Neural progenitor cell (in vitro differentiated cells): ENCODE data around the gene RAB27A. TPM values are rescaled to one million over a fixed set of nuclear protein-coding genes. Genes with fewer than 3 reads are reported as not detected.

ENCODE experiments used
- DNase-seq: peaks from one replicate; pipeline ENCODE4 v3.0.0-alpha.2; 2016; ENCODE audit warnings: low spot score
- H2AFZ ChIP-seq: fragments of 200-600 bp; sonication (generic); replicated peaks from 2 replicates; pipeline ENCODE4 v1.6.1; 2016; ENCODE audit warnings: antibody characterized with exemption
- H3F3A ChIP-seq: fragments of 200-600 bp; sonication (generic); 2 replicates; pipeline ENCODE4 v1.6.1; 2016; ENCODE audit warnings: antibody characterized with exemption, low read depth
- H3K27ac ChIP-seq: fragments of 200-600 bp; sonication (generic); 2 replicates; pipeline ENCODE4 v1.5.1; 2016; ENCODE audit warnings: mild to moderate bottlenecking
- H3K27me3 ChIP-seq: fragments of 200-600 bp; sonication (generic); 2 replicates; pipeline ENCODE4 v1.6.1; 2016; ENCODE audit warnings: mild to moderate bottlenecking, moderate library complexity
- H3K36me3 ChIP-seq: fragments of 200-600 bp; sonication (generic); 2 replicates; pipeline ENCODE4 v1.5.1; 2016
- H3K4me1 ChIP-seq: fragments of 200-600 bp; sonication (generic); 2 replicates; pipeline ENCODE4 v1.6.1; 2016; ENCODE audit warnings: mixed run types
- H3K4me2 ChIP-seq: fragments of 200-600 bp; sonication (generic); 2 replicates; pipeline ENCODE4 v1.6.1; 2016
- H3K4me3 ChIP-seq: fragments of 200-600 bp; sonication (generic); 2 replicates; pipeline ENCODE4 v1.5.1; 2016
- H3K79me2 ChIP-seq: fragments of 200-600 bp; sonication (generic); 2 replicates; pipeline ENCODE4 v1.6.1; 2016; ENCODE audit warnings: low read depth
- H3K9ac ChIP-seq: fragments of 200-600 bp; sonication (generic); 2 replicates; pipeline ENCODE4 v1.6.1; 2016
- H3K9me3 ChIP-seq: fragments of 200-600 bp; sonication (generic); 2 replicates; pipeline ENCODE4 v1.5.1; 2016; ENCODE audit warnings: low read depth
- H4K20me1 ChIP-seq: fragments of 200-600 bp; sonication (generic); 2 replicates; pipeline ENCODE4 v1.6.1; 2016; ENCODE audit warnings: low read depth
- H3K27ac Mint-ChIP-seq: 3 replicates; pipeline ENCODE4 v1.8.0; 2021; ENCODE audit warnings: mixed read lengths
- H3K27me3 Mint-ChIP-seq: 2 replicates; pipeline ENCODE4 v1.8.0; 2022; ENCODE audit warnings: low read depth, mild to moderate bottlenecking, inconsistent platforms, moderate library complexity, mixed read lengths; ENCODE audit not compliant: insufficient read depth
- H3K36me3 Mint-ChIP-seq: 3 replicates; pipeline ENCODE4 v1.8.0; 2021; ENCODE audit warnings: mixed read lengths
- H3K4me1 Mint-ChIP-seq: 3 replicates; pipeline ENCODE4 v1.8.0; 2021; ENCODE audit warnings: mixed read lengths
- H3K4me3 Mint-ChIP-seq: 3 replicates; pipeline ENCODE4 v1.8.0; 2021; ENCODE audit warnings: mild to moderate bottlenecking, moderate library complexity, mixed read lengths
- H3K9me3 Mint-ChIP-seq: 3 replicates; pipeline ENCODE4 v1.8.0; 2020; ENCODE audit warnings: mixed read lengths
- EZH2 ChIP-seq: fragments of 200-600 bp; sonication (generic); IDR thresholded peaks from 2 replicates; pipeline ENCODE4 v1.6.1; 2017; ENCODE audit warnings: antibody characterized with exemption, mild to moderate bottlenecking, moderate library complexity
- EZH2phosphoT487 ChIP-seq: fragments of 200-600 bp; sonication (generic); IDR thresholded peaks from 2 replicates; pipeline ENCODE4 v1.6.1; 2017; ENCODE audit warnings: antibody characterized with exemption
- total RNA-seq: library from RNA; depleted of rRNA; stranded (reverse); fragments of >200 nt; gene quantifications from 2 replicates; pipeline ENCODE4 v1.2.3, GENCODE V29; 2015; ENCODE audit warnings: low replicate concordance
- TF ChIP-seq, protein P1 (sequence below): fragments of 200-600 bp; sonication (generic); IDR thresholded peaks from 2 replicates; pipeline ENCODE4 v1.5.1; 2017; ENCODE audit warnings: antibody characterized with exemption, mild to moderate bottlenecking

RAB27A gene
- total RNA-seq, 1 donor from 2014 or later = 3.6 TPM

DNA sequence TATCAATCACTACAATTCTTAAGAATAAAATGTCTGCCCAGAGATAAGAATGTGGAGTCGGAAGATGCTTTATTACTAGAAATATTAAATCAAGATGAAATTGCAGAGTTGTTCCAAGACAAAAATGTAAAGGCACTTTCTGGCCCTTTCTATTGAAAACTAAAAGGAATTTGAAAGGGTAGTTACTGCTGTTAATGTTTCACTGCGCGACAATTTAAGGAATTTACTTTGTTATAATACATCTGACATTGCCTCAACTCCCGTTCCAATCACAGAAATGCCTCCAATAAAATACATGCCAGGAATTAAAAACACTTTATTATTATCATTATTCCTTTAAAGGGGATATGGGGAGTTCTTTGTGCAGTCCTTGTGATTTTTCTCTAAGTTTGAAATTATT lies 119.3 kb downstream of the RAB27A start:
- Histone ChIP-seq H3K4me2 (no peak overlapping the region), H3K4me3 (no peak overlapping the region), H3K4me1 (no peaks in the 10 kb centered on the region), H3K27ac (no peak overlapping the region), H3K9ac (no peak overlapping the region), H3K79me2 (no peaks in the 10 kb centered on the region), H3K9me3 (no peaks in the 10 kb centered on the region), H3K27me3 (no peaks in the 10 kb centered on the region), H4K20me1 (no peaks in the 10 kb centered on the region), H3F3A (no peaks in the 10 kb centered on the region), H2AFZ (no peak overlapping the region), H3K36me3 (no peaks in the 10 kb centered on the region)
- H3K27ac Mint-ChIP-seq = no peak overlapping the region
- TF ChIP-seq EZH2phosphoT487 (no peak), EZH2 (no peak)
- TF ChIP-seq, protein P1, sequence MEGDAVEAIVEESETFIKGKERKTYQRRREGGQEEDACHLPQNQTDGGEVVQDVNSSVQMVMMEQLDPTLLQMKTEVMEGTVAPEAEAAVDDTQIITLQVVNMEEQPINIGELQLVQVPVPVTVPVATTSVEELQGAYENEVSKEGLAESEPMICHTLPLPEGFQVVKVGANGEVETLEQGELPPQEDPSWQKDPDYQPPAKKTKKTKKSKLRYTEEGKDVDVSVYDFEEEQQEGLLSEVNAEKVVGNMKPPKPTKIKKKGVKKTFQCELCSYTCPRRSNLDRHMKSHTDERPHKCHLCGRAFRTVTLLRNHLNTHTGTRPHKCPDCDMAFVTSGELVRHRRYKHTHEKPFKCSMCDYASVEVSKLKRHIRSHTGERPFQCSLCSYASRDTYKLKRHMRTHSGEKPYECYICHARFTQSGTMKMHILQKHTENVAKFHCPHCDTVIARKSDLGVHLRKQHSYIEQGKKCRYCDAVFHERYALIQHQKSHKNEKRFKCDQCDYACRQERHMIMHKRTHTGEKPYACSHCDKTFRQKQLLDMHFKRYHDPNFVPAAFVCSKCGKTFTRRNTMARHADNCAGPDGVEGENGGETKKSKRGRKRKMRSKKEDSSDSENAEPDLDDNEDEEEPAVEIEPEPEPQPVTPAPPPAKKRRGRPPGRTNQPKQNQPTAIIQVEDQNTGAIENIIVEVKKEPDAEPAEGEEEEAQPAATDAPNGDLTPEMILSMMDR = no peak
- no peak overlapping the region for H3K4me3 Mint-ChIP-seq
- H3K36me3 Mint-ChIP-seq = no peaks in the 10 kb centered on the region
- H3K27me3 Mint-ChIP-seq = peaks cover 2% of the 10 kb centered on the region
- no peaks in the 10 kb centered on the region for H3K4me1 Mint-ChIP-seq
- H3K9me3 Mint-ChIP-seq = no peaks in the 10 kb centered on the region
- no peak for DNase-seq

DNA sequence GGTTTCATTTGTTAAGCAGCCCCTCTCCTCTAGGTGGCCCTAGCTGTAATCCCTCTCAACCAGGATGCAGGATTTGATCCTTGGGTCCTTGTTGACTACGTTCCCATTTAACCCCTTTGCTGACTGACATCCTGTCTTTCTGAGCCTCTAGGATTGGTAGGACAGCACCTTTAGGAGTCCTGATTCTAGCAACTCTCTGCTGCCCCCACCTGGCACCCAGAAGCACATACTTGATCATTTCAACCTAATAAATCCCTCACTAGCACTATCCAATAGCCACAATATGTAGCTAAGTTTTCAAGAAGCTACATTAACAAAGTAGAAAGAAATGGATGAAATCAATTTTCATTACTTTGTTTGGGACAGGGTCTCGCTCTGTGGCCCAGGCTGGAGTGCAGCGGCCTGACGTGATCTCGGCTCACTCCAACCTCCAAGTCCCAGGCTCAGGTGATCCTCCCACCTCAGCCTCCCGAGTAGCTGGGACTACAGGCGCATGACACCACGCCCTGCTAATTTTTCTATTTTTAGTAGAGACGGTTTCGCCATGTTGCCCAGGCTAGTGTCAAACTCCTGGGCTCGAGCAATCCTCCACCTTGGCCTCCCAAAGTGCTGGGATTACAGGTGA lies 121.2 kb downstream of the RAB27A start:
- Mint-ChIP-seq H3K9me3 (no peaks in the 10 kb centered on the region), H3K27me3 (peaks cover 2% of the 10 kb centered on the region), H3K4me1 (no peaks in the 10 kb centered on the region)

DNA sequence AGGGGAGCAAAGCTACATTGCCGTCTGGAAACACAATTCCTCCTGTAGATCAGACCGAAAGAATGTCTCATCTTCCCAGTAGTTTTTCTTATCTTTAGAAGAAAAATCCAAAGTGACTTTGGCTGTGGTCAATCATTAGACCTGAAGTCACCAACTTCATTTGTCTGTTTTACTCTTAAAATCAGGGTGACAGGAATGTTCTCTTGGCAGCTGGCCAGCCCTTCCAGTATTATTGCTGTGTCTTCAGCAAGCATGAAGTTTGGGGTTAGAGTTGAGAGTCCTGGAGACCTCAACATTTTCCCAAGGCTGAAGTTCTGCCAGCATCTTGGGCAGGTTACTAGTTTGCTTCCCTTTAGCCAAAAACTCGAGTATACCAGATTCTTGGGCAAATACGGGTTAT lies 125.3 kb downstream of the RAB27A start:
- TF ChIP-seq EZH2 (no peak), EZH2phosphoT487 (no peak)
- TF ChIP-seq, protein P1 = no peak
- H3K4me3 ChIP-seq = no peak overlapping the region
- peaks cover 2% of the 10 kb centered on the region for H3K27me3 Mint-ChIP-seq
- H3K79me2 ChIP-seq = no peaks in the 10 kb centered on the region
- no peak overlapping the region for H3K4me2 ChIP-seq
- no peaks in the 10 kb centered on the region for H3K4me1 Mint-ChIP-seq
- no peak overlapping the region for H3K27ac ChIP-seq
- H3K27ac Mint-ChIP-seq = no peak overlapping the region
- H3K4me1 ChIP-seq = no peaks in the 10 kb centered on the region
- H3K36me3 Mint-ChIP-seq = no peaks in the 10 kb centered on the region
- H3K9ac ChIP-seq = no peak overlapping the region
- H3K36me3 ChIP-seq = no peaks in the 10 kb centered on the region
- no peaks in the 10 kb centered on the region for H3K27me3 ChIP-seq
- H3K4me3 Mint-ChIP-seq = no peak overlapping the region
- H4K20me1 ChIP-seq = no peaks in the 10 kb centered on the region
- no peak overlapping the region for H2AFZ ChIP-seq
- no peaks in the 10 kb centered on the region for H3F3A ChIP-seq
- no peak for DNase-seq
- no peaks in the 10 kb centered on the region for H3K9me3 Mint-ChIP-seq
- H3K9me3 ChIP-seq = no peaks in the 10 kb centered on the region

More for the DNA sequence above, 121.2 kb downstream of the RAB27A start:
- Mint-ChIP-seq H3K27ac (no peak overlapping the region), H3K36me3 (no peaks in the 10 kb centered on the region), H3K4me3 (no peak overlapping the region)
- no peaks in the 10 kb centered on the region for H3F3A ChIP-seq
- no peaks in the 10 kb centered on the region for H3K9me3 ChIP-seq
- no peaks in the 10 kb centered on the region for H3K4me1 ChIP-seq
- no peak overlapping the region for H3K4me3 ChIP-seq
- H2AFZ ChIP-seq = no peak overlapping the region
- no peak overlapping the region for H3K4me2 ChIP-seq
- DNase-seq = peak; percentile 84
- no peaks in the 10 kb centered on the region for H3K36me3 ChIP-seq
- no peaks in the 10 kb centered on the region for H4K20me1 ChIP-seq
- H3K27ac ChIP-seq = no peak overlapping the region
- H3K79me2 ChIP-seq = no peaks in the 10 kb centered on the region
- no peaks in the 10 kb centered on the region for H3K27me3 ChIP-seq
- no peak overlapping the region for H3K9ac ChIP-seq
- TF ChIP-seq, protein P1 = peak; percentile 82
- TF ChIP-seq EZH2phosphoT487 = no peak

Other genes starting within 250 kb of the RAB27A start
- 113 and 192 TPM in 2 replicates for gene RSL24D1, start 92.9 kb downstream of the RAB27A start, total RNA-seq
- gene PIGBOS1, start 29.3 kb upstream of the RAB27A start, total RNA-seq = 12.3 and 25.0 TPM in 2 replicates
- gene PIGB, start 29.4 kb upstream of the RAB27A start, total RNA-seq = 15.6 and 18.7 TPM in 2 replicates
- gene CCPG1, start 118.5 kb upstream of the RAB27A start, total RNA-seq = 13.8 and 28.0 TPM in 2 replicates
- 3.9 and 14.2 TPM in 2 replicates for gene PIERCE2, start 118.7 kb upstream of the RAB27A start, total RNA-seq
- 5.7 and 10.0 TPM in 2 replicates for gene DNAAF4, start 218.4 kb upstream of the RAB27A start, total RNA-seq